ENCODE data around the gene IL10. TPM values are rescaled to one million over a fixed set of nuclear protein-coding genes. Genes with fewer than 3 reads are reported as not detected.

The IL10 gene
- polyA plus RNA-seq, 3 donors = 4.1 to 68.1 (median 7.8) TPM

- no peaks in the 10 kb centered on the region for H3K4me1 ChIP-seq (ENCODE audit: control insufficient read depth in 1 of 2, insufficient read depth in 2 of 2, low read length in 2 of 2)
- no peak overlapping the region for H3K4me2 ChIP-seq (replicated peaks; ENCODE audit: extremely low read depth, low read length, poor library complexity, severe bottlenecking)
- WGBS (ENCODE audit: insufficient coverage) = 100% methylated on average over 3 of the region's 11 CpGs
- no peaks in the 10 kb centered on the region for H3K27me3 ChIP-seq (ENCODE audit: control insufficient read depth in 2 of 2, insufficient read depth in 2 of 2, low read length in 2 of 2)
- H3K9ac ChIP-seq (ENCODE audit: insufficient read depth, low read length, poor library complexity, severe bottlenecking) = no peak overlapping the region
- H4K20me1 ChIP-seq (ENCODE audit: insufficient read depth, low read length) = no peaks in the 10 kb centered on the region
- peaks cover 18% of the 10 kb centered on the region for H3K4me1 Mint-ChIP-seq
- no peak for DNase-seq
- H3K27me3 Mint-ChIP-seq (ENCODE audit: low read depth in 3 of 3) = peaks cover 4 to 6% (median 5%) of the 10 kb centered on the region in 3 donors
- no peak overlapping the region for H3K4me3 ChIP-seq (replicated peaks in 1 of 3; ENCODE audit: low read depth in 2 of 3, low read length in 3 of 3)
- H3K27ac ChIP-seq (ENCODE audit: low read depth in 1 of 2, low read length in 2 of 2) = no peak overlapping the region
- no peak overlapping the region for H3K4me3 Mint-ChIP-seq
- no peak overlapping the region for H2AFZ ChIP-seq (ENCODE audit: insufficient read depth, low read depth, low read length, poor library complexity, severe bottlenecking)
- no peaks in the 10 kb centered on the region for H3K79me2 ChIP-seq (ENCODE audit: insufficient read depth, low read length)
- H3K36me3 ChIP-seq (replicated peaks in 1 of 2; ENCODE audit: control insufficient read depth in 1 of 2, insufficient read depth in 2 of 2, low read length in 2 of 2) = no peaks in the 10 kb centered on the region
- TF ChIP-seq, protein P1, sequence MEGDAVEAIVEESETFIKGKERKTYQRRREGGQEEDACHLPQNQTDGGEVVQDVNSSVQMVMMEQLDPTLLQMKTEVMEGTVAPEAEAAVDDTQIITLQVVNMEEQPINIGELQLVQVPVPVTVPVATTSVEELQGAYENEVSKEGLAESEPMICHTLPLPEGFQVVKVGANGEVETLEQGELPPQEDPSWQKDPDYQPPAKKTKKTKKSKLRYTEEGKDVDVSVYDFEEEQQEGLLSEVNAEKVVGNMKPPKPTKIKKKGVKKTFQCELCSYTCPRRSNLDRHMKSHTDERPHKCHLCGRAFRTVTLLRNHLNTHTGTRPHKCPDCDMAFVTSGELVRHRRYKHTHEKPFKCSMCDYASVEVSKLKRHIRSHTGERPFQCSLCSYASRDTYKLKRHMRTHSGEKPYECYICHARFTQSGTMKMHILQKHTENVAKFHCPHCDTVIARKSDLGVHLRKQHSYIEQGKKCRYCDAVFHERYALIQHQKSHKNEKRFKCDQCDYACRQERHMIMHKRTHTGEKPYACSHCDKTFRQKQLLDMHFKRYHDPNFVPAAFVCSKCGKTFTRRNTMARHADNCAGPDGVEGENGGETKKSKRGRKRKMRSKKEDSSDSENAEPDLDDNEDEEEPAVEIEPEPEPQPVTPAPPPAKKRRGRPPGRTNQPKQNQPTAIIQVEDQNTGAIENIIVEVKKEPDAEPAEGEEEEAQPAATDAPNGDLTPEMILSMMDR (IDR thresholded peaks at IDR 0.05) = no peak
- H3K36me3 Mint-ChIP-seq = peaks cover 2 to 3% of the 10 kb centered on the region in 2 donors
- H3K9me3 Mint-ChIP-seq = peaks cover 0 to 2% (median 0%) of the 10 kb centered on the region in 7 donors
- no peak overlapping the region for H3K27ac Mint-ChIP-seq
- intact Hi-C loops (cut with micrococcal nuclease) = no loop called here
- no peaks in the 10 kb centered on the region for H3K9me3 ChIP-seq (replicated peaks in 1 of 2; ENCODE audit: control insufficient read depth in 1 of 2, insufficient read depth in 1 of 2, low read length in 2 of 2)
These were observed 18.4 kb upstream of the IL10 start for GRCh38 chr1:206790502-206791250.

- Histone ChIP-seq H3K79me2 (ENCODE audit: insufficient read depth, low read length) (no peaks in the 10 kb centered on the region), H3K27ac (ENCODE audit: low read depth in 1 of 2, low read length in 2 of 2) (no peak overlapping the region), H3K9me3 (replicated peaks in 1 of 2; ENCODE audit: control insufficient read depth in 1 of 2, insufficient read depth in 1 of 2, low read length in 2 of 2) (no peaks in the 10 kb centered on the region), H3K4me1 (ENCODE audit: control insufficient read depth in 1 of 2, insufficient read depth in 2 of 2, low read length in 2 of 2) (peaks cover 7 to 11% of the 10 kb centered on the region in 2 donors), H3K4me2 (replicated peaks; ENCODE audit: extremely low read depth, low read length, poor library complexity, severe bottlenecking) (no peak overlapping the region), H3K9ac (ENCODE audit: insufficient read depth, low read length, poor library complexity, severe bottlenecking) (no peak overlapping the region), H3K36me3 (replicated peaks in 1 of 2; ENCODE audit: control insufficient read depth in 1 of 2, insufficient read depth in 2 of 2, low read length in 2 of 2) (no peaks in the 10 kb centered on the region), H4K20me1 (ENCODE audit: insufficient read depth, low read length) (no peaks in the 10 kb centered on the region), H2AFZ (ENCODE audit: insufficient read depth, low read depth, low read length, poor library complexity, severe bottlenecking) (no peak overlapping the region), H3K27me3 (ENCODE audit: control insufficient read depth in 2 of 2, insufficient read depth in 2 of 2, low read length in 2 of 2) (no peaks in the 10 kb centered on the region), H3K4me3 (replicated peaks in 1 of 3; ENCODE audit: low read depth in 2 of 3, low read length in 3 of 3) (no peak overlapping the region)
- H3K27ac Mint-ChIP-seq = no peak overlapping the region
- 100% methylated on average over 1 of the region's 3 CpGs for whole genome bisulfite sequencing (ENCODE audit: insufficient coverage)
- no peak overlapping the region for H3K4me3 Mint-ChIP-seq
- intact Hi-C loops (cut with micrococcal nuclease) = loop anchor here in 1 of 2 donors (5.0 kb wide), 1 partner anchor 51 kb away; no protein-coding TSS in a partner anchor
- peaks cover 4 to 6% (median 6%) of the 10 kb centered on the region in 3 donors for H3K27me3 Mint-ChIP-seq (ENCODE audit: low read depth in 3 of 3)
- no peak for DNase-seq
- peaks cover 4 to 8% of the 10 kb centered on the region in 2 donors for H3K36me3 Mint-ChIP-seq
- TF ChIP-seq, protein P1 (IDR thresholded peaks at IDR 0.05) = no peak
- H3K4me1 Mint-ChIP-seq = peaks cover 29% of the 10 kb centered on the region
- H3K9me3 Mint-ChIP-seq = peaks cover 0 to 2% (median 0%) of the 10 kb centered on the region in 7 donors
These were observed 16.3 kb upstream of the IL10 start for GRCh38 chr1:206788487-206789050.
